ENCODE data around the gene AICDA. TPM values are rescaled to one million over a fixed set of nuclear protein-coding genes. Genes with fewer than 3 reads are reported as not detected.
"Not testable (repeated sequence)": the region's sequence is repeated elsewhere in the genome, so short reads cannot be mapped to it uniquely, and the experiment has no call there.

The AICDA gene
- total RNA-seq, 1 donor from 2014 or later = not detected

GRCh38 chr12:8638951-8639350 lies 26.3 kb upstream of the AICDA start:
- H3K36me3 Mint-ChIP-seq (ENCODE audit: low read depth) = no peaks in the 10 kb centered on the region

GRCh38 chr12:8637666-8638065 lies 25.0 kb upstream of the AICDA start:
- Mint-ChIP-seq H3K4me1 (ENCODE audit: low read depth) (no peaks in the 10 kb centered on the region), H3K4me3 (ENCODE audit: unreplicated experiment) (no peak overlapping the region), H3K9me3 (ENCODE audit: low read depth) (no peaks in the 10 kb centered on the region), H3K36me3 (ENCODE audit: low read depth) (no peaks in the 10 kb centered on the region), H3K27ac (ENCODE audit: unreplicated experiment) (no peak overlapping the region), H3K27me3 (ENCODE audit: low read depth) (no peaks in the 10 kb centered on the region)
- no peak for DNase-seq (ENCODE audit: low spot score)
- TF ChIP-seq CTCF (IDR thresholded peaks at IDR 0.05) = no peak

More at GRCh38 chr12:8638951-8639350, 26.3 kb upstream of the AICDA start:
- Mint-ChIP-seq H3K27me3 (ENCODE audit: low read depth) (no peaks in the 10 kb centered on the region), H3K4me1 (ENCODE audit: low read depth) (no peaks in the 10 kb centered on the region), H3K4me3 (ENCODE audit: unreplicated experiment) (no peak overlapping the region), H3K9me3 (ENCODE audit: low read depth) (no peaks in the 10 kb centered on the region), H3K27ac (ENCODE audit: unreplicated experiment) (no peak overlapping the region)
- no peak for DNase-seq (ENCODE audit: low spot score)
- TF ChIP-seq CTCF (IDR thresholded peaks at IDR 0.05) = no peak

GRCh38 chr12:8637244-8637643 lies 24.6 kb upstream of the AICDA start:
- Mint-ChIP-seq H3K4me3 (ENCODE audit: unreplicated experiment) (no peak overlapping the region), H3K9me3 (ENCODE audit: low read depth) (peaks cover 1% of the 10 kb centered on the region), H3K36me3 (ENCODE audit: low read depth) (no peaks in the 10 kb centered on the region), H3K27me3 (ENCODE audit: low read depth) (no peaks in the 10 kb centered on the region), H3K4me1 (ENCODE audit: low read depth) (peaks cover 4% of the 10 kb centered on the region), H3K27ac (ENCODE audit: unreplicated experiment) (no peak overlapping the region)
- DNase-seq (ENCODE audit: low spot score) = no peak
- no peak for TF ChIP-seq CTCF (IDR thresholded peaks at IDR 0.05)

GRCh38 chr12:8636581-8636980 lies 23.9 kb upstream of the AICDA start:
- H3K4me3 Mint-ChIP-seq (ENCODE audit: unreplicated experiment) = no peak overlapping the region
- TF ChIP-seq CTCF (IDR thresholded peaks at IDR 0.05) = no peak
- no peaks in the 10 kb centered on the region for H3K36me3 Mint-ChIP-seq (ENCODE audit: low read depth)
- peaks cover 7% of the 10 kb centered on the region for H3K4me1 Mint-ChIP-seq (ENCODE audit: low read depth)
- H3K27me3 Mint-ChIP-seq (ENCODE audit: low read depth) = no peaks in the 10 kb centered on the region
- H3K9me3 Mint-ChIP-seq (ENCODE audit: low read depth) = peaks cover 3% of the 10 kb centered on the region
- no peak for DNase-seq (ENCODE audit: low spot score)
- no peak overlapping the region for H3K27ac Mint-ChIP-seq (ENCODE audit: unreplicated experiment)

GRCh38 chr12:8636007-8636346 lies 23.3 kb upstream of the AICDA start:
- H3K27me3 Mint-ChIP-seq (ENCODE audit: low read depth); H3K4me3 Mint-ChIP-seq (ENCODE audit: unreplicated experiment); H3K27ac Mint-ChIP-seq (ENCODE audit: unreplicated experiment); H3K36me3 Mint-ChIP-seq (ENCODE audit: low read depth); DNase-seq (ENCODE audit: low spot score); H3K9me3 Mint-ChIP-seq (ENCODE audit: low read depth): not testable (repeated sequence)
- peaks cover 13% of the 10 kb centered on the region for H3K4me1 Mint-ChIP-seq (ENCODE audit: low read depth)

- not testable (repeated sequence) for H3K27ac Mint-ChIP-seq (ENCODE audit: unreplicated experiment); H3K36me3 Mint-ChIP-seq (ENCODE audit: low read depth); H3K27me3 Mint-ChIP-seq (ENCODE audit: low read depth); H3K4me3 Mint-ChIP-seq (ENCODE audit: unreplicated experiment); DNase-seq (ENCODE audit: low spot score); H3K9me3 Mint-ChIP-seq (ENCODE audit: low read depth)
- H3K4me1 Mint-ChIP-seq (ENCODE audit: low read depth) = peaks cover 18% of the 10 kb centered on the region
Observed at GRCh38 chr12:8635342-8636006, 22.8 kb upstream of the AICDA start.
